ENCODE data around the gene SYNDIG1. TPM values are rescaled to one million over a fixed set of nuclear protein-coding genes. Genes with fewer than 3 reads are reported as not detected.

SYNDIG1 gene
- polyA plus RNA-seq, 4 donors, result 0.90 to 2.0 (median 1.9) TPM; not detected in 1

DNA sequence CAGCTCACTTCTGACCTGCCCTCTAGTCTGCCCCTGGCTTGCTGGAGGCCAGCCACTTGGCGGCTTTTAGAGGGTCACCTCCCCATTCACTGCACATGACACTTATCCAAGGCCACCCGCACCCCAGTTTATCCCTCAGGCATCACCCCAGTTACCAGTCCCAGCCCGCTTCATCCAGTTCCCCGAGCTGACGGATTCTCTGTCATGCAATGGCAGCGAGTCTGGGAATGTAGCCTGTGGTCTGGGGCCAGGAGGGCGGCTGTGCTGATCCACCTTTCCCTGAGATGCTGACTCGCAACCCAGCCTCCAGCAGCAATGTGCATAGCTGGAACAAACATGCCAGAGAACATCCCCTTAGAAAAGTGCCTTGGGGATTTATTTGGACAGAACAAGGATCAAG, 25.8 kb downstream of the SYNDIG1 start:
- Histone ChIP-seq H3K9me3 (ENCODE audit: control insufficient read depth in 2 of 2, insufficient read depth in 1 of 2, low read depth in 1 of 2, low read length in 1 of 2) (no peaks in the 10 kb centered on the region), H3K4me1 (ENCODE audit: control insufficient read depth in 3 of 3, insufficient read depth in 2 of 3, low read depth in 1 of 3, low read length in 2 of 3) (peaks cover 0 to 4% (median 0%) of the 10 kb centered on the region in 3 donors), H3K27me3 (ENCODE audit: control insufficient read depth in 3 of 3, insufficient read depth in 3 of 3, low read length in 3 of 3) (no peaks in the 10 kb centered on the region), H3K36me3 (ENCODE audit: control insufficient read depth in 3 of 3, insufficient read depth in 2 of 3, low read depth in 1 of 3, low read length in 3 of 3) (no peaks in the 10 kb centered on the region), H3K27ac (ENCODE audit: low read depth in 1 of 3, low read length in 2 of 3) (no peak overlapping the region), H3K4me3 (ENCODE audit: low read depth in 1 of 3, low read length in 3 of 3) (no peak overlapping the region)
- DNase-seq (no peak), FAIRE-seq (no peak)
- 90 to 94% (median 93%) methylated on average over 8 of the region's 8 CpGs for WGBS, 3 donors

DNA sequence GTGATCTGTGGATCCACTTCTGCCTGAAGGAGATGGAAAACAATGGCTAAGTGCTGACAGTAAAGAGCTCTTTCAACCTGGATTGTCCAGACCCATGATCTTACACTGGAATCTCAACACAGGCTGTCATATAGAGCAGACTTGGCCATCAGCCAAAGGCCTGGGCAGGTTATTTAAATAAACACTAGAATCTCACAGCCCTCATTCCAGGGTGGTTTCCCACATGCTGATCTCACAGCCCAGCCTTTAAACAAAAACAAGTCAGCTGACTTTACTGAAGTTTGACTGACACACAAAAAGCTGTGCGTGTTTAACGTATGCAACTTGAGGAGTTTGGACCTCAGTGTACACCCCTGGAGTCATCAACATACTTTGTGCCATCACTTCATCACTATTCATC, 28.4 kb downstream of the SYNDIG1 start:
- Histone ChIP-seq H3K36me3 (ENCODE audit: control insufficient read depth in 3 of 3, insufficient read depth in 2 of 3, low read depth in 1 of 3, low read length in 3 of 3) (no peaks in the 10 kb centered on the region), H3K4me1 (ENCODE audit: control insufficient read depth in 3 of 3, insufficient read depth in 2 of 3, low read depth in 1 of 3, low read length in 2 of 3) (peaks cover 0 to 4% (median 0%) of the 10 kb centered on the region in 3 donors), H3K27me3 (ENCODE audit: control insufficient read depth in 3 of 3, insufficient read depth in 3 of 3, low read length in 3 of 3) (no peaks in the 10 kb centered on the region), H3K4me3 (ENCODE audit: low read depth in 1 of 3, low read length in 3 of 3) (no peak overlapping the region), H3K27ac (ENCODE audit: low read depth in 1 of 3, low read length in 2 of 3) (no peak overlapping the region), H3K9me3 (ENCODE audit: control insufficient read depth in 2 of 2, insufficient read depth in 1 of 2, low read depth in 1 of 2, low read length in 1 of 2) (no peaks in the 10 kb centered on the region)
- FAIRE-seq (no peak), DNase-seq (peak; percentile 13 to 86)
- WGBS, 3 donors, result 15 to 46% (median 15%) methylated on average over 2 of the region's 2 CpGs

- H3K9me3 ChIP-seq (ENCODE audit: control insufficient read depth in 2 of 2, insufficient read depth in 1 of 2, low read depth in 1 of 2, low read length in 1 of 2), result no peaks in the 10 kb centered on the region
- no peaks in the 10 kb centered on the region for H3K27me3 ChIP-seq (ENCODE audit: control insufficient read depth in 3 of 3, insufficient read depth in 3 of 3, low read length in 3 of 3)
- no peak for DNase-seq
- H3K4me3 ChIP-seq (ENCODE audit: low read depth in 1 of 3, low read length in 3 of 3), result no peak overlapping the region
- no peak overlapping the region for H3K27ac ChIP-seq (ENCODE audit: low read depth in 1 of 3, low read length in 2 of 3)
- WGBS, 3 donors, result 87 to 90% (median 88%) methylated on average over 5 of the region's 5 CpGs
- no peak for FAIRE-seq
- peaks cover 0 to 4% (median 0%) of the 10 kb centered on the region in 3 donors for H3K4me1 ChIP-seq (ENCODE audit: control insufficient read depth in 3 of 3, insufficient read depth in 2 of 3, low read depth in 1 of 3, low read length in 2 of 3)
- H3K36me3 ChIP-seq (ENCODE audit: control insufficient read depth in 3 of 3, insufficient read depth in 2 of 3, low read depth in 1 of 3, low read length in 3 of 3), result no peaks in the 10 kb centered on the region
These were observed 29.2 kb downstream of the SYNDIG1 start for GRCh38 chr20:24498641-24499040.

DNA sequence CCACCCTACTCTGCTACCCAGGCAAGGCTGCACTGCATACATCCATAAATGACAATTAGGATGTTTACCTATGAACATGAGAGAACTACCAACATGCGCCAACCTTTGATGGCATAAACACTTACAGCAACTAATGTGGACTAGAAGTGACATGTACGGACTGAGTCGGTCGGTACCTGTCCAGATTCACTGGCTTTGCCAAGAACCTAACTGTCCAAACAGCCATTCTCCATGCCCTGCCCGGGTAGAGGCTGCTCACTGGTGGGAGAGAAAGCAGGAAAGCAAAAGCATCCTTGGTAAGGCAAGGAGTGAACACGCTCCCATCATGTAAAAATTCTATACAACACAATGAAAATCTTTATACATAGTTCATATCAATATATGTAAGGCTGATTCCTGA, 30.0 kb downstream of the SYNDIG1 start:
- H3K9me3 ChIP-seq (ENCODE audit: control insufficient read depth in 2 of 2, insufficient read depth in 1 of 2, low read depth in 1 of 2, low read length in 1 of 2), result no peaks in the 10 kb centered on the region
- H3K27me3 ChIP-seq (ENCODE audit: control insufficient read depth in 3 of 3, insufficient read depth in 3 of 3, low read length in 3 of 3), result no peaks in the 10 kb centered on the region
- no peak overlapping the region for H3K4me3 ChIP-seq (ENCODE audit: low read depth in 1 of 3, low read length in 3 of 3)
- 88 to 92% (median 90%) methylated on average over 6 of the region's 6 CpGs for WGBS, 3 donors
- FAIRE-seq, result no peak
- no peak for DNase-seq
- no peaks in the 10 kb centered on the region for H3K36me3 ChIP-seq (ENCODE audit: control insufficient read depth in 3 of 3, insufficient read depth in 2 of 3, low read depth in 1 of 3, low read length in 3 of 3)
- H3K4me1 ChIP-seq (ENCODE audit: control insufficient read depth in 3 of 3, insufficient read depth in 2 of 3, low read depth in 1 of 3, low read length in 2 of 3), result peaks cover 0 to 4% (median 0%) of the 10 kb centered on the region in 3 donors
- no peak overlapping the region for H3K27ac ChIP-seq (ENCODE audit: low read depth in 1 of 3, low read length in 2 of 3)

DNA sequence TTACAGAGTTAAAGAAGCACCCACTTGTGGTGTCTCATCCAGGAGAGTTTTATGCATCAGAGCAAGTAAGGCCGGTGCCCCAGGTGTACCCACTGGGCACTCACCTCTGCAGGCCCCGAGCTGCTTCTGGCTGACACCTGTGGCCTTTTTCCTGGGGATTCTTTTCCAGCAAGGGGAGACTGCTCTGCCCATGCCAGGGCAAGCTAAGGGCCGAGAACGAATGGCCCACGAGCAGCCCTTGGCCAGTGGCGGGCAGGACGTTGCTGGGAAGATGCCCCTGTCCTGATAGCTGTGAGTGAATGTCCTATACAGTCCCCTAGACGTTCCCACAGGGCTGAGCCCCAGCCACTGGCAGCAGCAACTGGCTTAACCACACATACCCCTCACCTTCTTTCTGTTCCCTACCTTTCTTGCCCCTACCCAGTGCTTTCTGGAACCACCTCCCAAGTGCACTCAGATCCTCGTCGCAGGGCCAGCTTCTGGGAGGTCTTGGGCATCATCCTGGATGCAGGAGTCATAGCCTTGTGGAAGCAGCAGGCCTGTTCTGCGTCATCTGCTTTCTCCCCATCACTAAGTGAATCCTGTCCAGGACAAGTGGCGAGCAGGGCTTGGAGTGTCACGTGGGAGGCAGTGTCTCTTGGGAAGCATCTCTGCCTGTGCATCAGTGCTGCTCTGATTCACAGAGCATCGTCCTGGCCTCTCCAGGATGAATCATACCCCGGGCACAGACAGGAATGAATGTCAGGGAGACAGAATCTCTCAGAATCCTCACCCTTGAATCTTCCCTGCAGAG, 32.5 kb downstream of the SYNDIG1 start:
- H3K27ac ChIP-seq (ENCODE audit: low read depth in 1 of 3, low read length in 2 of 3), result no peak overlapping the region
- no peaks in the 10 kb centered on the region for H3K36me3 ChIP-seq (ENCODE audit: control insufficient read depth in 3 of 3, insufficient read depth in 2 of 3, low read depth in 1 of 3, low read length in 3 of 3)
- no peaks in the 10 kb centered on the region for H3K9me3 ChIP-seq (ENCODE audit: control insufficient read depth in 2 of 2, insufficient read depth in 1 of 2, low read depth in 1 of 2, low read length in 1 of 2)
- no peak overlapping the region for H3K4me3 ChIP-seq (ENCODE audit: low read depth in 1 of 3, low read length in 3 of 3)
- FAIRE-seq (no peak), DNase-seq (no peak)
- peaks cover 0 to 4% (median 0%) of the 10 kb centered on the region in 3 donors for H3K4me1 ChIP-seq (ENCODE audit: control insufficient read depth in 3 of 3, insufficient read depth in 2 of 3, low read depth in 1 of 3, low read length in 2 of 3)
- 72 to 79% (median 75%) methylated on average over 15 of the region's 15 CpGs for WGBS, 3 donors
- H3K27me3 ChIP-seq (ENCODE audit: control insufficient read depth in 3 of 3, insufficient read depth in 3 of 3, low read length in 3 of 3), result no peaks in the 10 kb centered on the region

- no peaks in the 10 kb centered on the region for H3K36me3 ChIP-seq (ENCODE audit: control insufficient read depth in 3 of 3, insufficient read depth in 2 of 3, low read depth in 1 of 3, low read length in 3 of 3)
- H3K9me3 ChIP-seq (ENCODE audit: control insufficient read depth in 2 of 2, insufficient read depth in 1 of 2, low read depth in 1 of 2, low read length in 1 of 2), result no peaks in the 10 kb centered on the region
- no peak for DNase-seq
These were observed 33.2 kb downstream of the SYNDIG1 start for GRCh38 chr20:24502661-24503060.

GRCh38 chr20:24503352-24503931, 34.0 kb downstream of the SYNDIG1 start:
- H3K4me1 ChIP-seq (ENCODE audit: control insufficient read depth in 3 of 3, insufficient read depth in 2 of 3, low read depth in 1 of 3, low read length in 2 of 3), result no peaks in the 10 kb centered on the region
- peak in 1 of 2 donors; percentile 23 for DNase-seq
- no peak overlapping the region for H3K4me3 ChIP-seq (ENCODE audit: low read depth in 1 of 3, low read length in 3 of 3)
- H3K9me3 ChIP-seq (ENCODE audit: control insufficient read depth in 2 of 2, insufficient read depth in 1 of 2, low read depth in 1 of 2, low read length in 1 of 2), result no peaks in the 10 kb centered on the region
- no peak for FAIRE-seq
- no peaks in the 10 kb centered on the region for H3K27me3 ChIP-seq (ENCODE audit: control insufficient read depth in 3 of 3, insufficient read depth in 3 of 3, low read length in 3 of 3)
- H3K36me3 ChIP-seq (ENCODE audit: control insufficient read depth in 3 of 3, insufficient read depth in 2 of 3, low read depth in 1 of 3, low read length in 3 of 3), result no peaks in the 10 kb centered on the region
- 49 to 67% (median 57%) methylated on average over 9 of the region's 9 CpGs for WGBS, 3 donors
- no peak overlapping the region for H3K27ac ChIP-seq (ENCODE audit: low read depth in 1 of 3, low read length in 2 of 3)

More at GRCh38 chr20:24502661-24503060, 33.2 kb downstream of the SYNDIG1 start:
- 77 to 79% (median 78%) methylated on average over 5 of the region's 5 CpGs for WGBS, 3 donors
- Histone ChIP-seq H3K4me3 (ENCODE audit: low read depth in 1 of 3, low read length in 3 of 3) (no peak overlapping the region), H3K27ac (ENCODE audit: low read depth in 1 of 3, low read length in 2 of 3) (no peak overlapping the region), H3K4me1 (ENCODE audit: control insufficient read depth in 3 of 3, insufficient read depth in 2 of 3, low read depth in 1 of 3, low read length in 2 of 3) (peaks cover 0 to 1% (median 0%) of the 10 kb centered on the region in 3 donors), H3K27me3 (ENCODE audit: control insufficient read depth in 3 of 3, insufficient read depth in 3 of 3, low read length in 3 of 3) (no peaks in the 10 kb centered on the region)
- FAIRE-seq, result no peak

DNA sequence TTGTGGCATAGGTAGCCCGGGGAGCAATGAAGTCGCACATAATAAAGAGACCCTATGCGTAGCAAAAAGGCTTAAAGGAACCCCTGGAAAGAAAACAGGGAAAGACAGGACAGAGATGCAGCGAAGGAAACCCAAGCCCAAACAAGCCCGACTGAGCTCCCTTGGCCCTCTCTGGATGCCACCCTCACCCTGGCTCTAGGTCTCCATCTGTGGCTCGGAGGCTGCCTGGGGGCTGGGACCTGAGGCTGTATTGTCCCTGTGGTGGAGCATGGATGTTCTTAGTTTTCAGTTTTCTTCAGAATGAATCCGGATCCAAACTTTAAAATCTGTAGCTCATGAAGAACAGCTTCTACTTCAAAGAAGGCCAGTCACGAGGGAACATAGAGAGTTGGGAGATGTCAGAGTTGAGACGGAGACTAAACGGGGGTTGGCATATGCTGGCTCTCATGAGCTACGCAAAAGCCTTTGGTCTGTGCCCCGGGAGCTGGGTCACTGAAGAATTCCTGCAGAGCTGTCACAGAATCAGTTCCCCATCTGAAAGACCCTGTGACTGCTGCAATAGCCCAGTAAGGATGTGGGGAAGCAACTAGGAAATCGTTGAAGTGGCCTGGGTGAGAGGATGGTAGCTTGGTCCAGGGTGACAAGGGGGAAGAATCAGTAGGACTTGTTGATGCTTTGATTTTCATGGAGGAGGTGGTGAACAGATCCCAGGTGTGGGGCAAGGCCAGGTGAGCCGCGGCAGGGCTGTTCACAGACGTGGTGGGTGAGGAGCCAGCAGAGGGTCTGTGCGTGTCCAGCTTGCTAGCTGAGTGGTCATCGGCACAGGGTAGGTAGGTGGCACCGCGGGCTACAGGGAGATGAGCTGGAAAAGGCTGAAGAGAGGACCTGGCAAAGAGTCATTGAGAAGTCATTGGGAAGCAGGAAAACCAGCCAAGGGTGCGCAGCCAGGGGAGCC, 35.2 kb downstream of the SYNDIG1 start:
- H3K4me1 ChIP-seq (ENCODE audit: control insufficient read depth in 3 of 3, insufficient read depth in 2 of 3, low read depth in 1 of 3, low read length in 2 of 3), result no peaks in the 10 kb centered on the region
- no peaks in the 10 kb centered on the region for H3K9me3 ChIP-seq (ENCODE audit: control insufficient read depth in 2 of 2, insufficient read depth in 1 of 2, low read depth in 1 of 2, low read length in 1 of 2)
- FAIRE-seq (no peak), DNase-seq (no peak)
- H3K36me3 ChIP-seq (ENCODE audit: control insufficient read depth in 3 of 3, insufficient read depth in 2 of 3, low read depth in 1 of 3, low read length in 3 of 3), result no peaks in the 10 kb centered on the region
- no peak overlapping the region for H3K4me3 ChIP-seq (ENCODE audit: low read depth in 1 of 3, low read length in 3 of 3)
- WGBS, 3 donors, result 86 to 90% (median 88%) methylated on average over 21 of the region's 21 CpGs
- H3K27ac ChIP-seq (ENCODE audit: low read depth in 1 of 3, low read length in 2 of 3), result no peak overlapping the region
- no peaks in the 10 kb centered on the region for H3K27me3 ChIP-seq (ENCODE audit: control insufficient read depth in 3 of 3, insufficient read depth in 3 of 3, low read length in 3 of 3)

All from small intestine (tissue), 7 donors.